ENCODE results near the gene KLHL22.

- TF ChIP-seq, protein P1, sequence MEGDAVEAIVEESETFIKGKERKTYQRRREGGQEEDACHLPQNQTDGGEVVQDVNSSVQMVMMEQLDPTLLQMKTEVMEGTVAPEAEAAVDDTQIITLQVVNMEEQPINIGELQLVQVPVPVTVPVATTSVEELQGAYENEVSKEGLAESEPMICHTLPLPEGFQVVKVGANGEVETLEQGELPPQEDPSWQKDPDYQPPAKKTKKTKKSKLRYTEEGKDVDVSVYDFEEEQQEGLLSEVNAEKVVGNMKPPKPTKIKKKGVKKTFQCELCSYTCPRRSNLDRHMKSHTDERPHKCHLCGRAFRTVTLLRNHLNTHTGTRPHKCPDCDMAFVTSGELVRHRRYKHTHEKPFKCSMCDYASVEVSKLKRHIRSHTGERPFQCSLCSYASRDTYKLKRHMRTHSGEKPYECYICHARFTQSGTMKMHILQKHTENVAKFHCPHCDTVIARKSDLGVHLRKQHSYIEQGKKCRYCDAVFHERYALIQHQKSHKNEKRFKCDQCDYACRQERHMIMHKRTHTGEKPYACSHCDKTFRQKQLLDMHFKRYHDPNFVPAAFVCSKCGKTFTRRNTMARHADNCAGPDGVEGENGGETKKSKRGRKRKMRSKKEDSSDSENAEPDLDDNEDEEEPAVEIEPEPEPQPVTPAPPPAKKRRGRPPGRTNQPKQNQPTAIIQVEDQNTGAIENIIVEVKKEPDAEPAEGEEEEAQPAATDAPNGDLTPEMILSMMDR (IDR thresholded peaks at IDR 0.05; ENCODE audit: low read depth, low read length, missing input control): no peak
- TF ChIP-seq MAX (IDR thresholded peaks at IDR 0.05): no peak
- no peak for TF ChIP-seq TAF1 (conservative IDR thresholded peaks at IDR 0.05)
- TF ChIP-seq FOXA1 (IDR thresholded peaks at IDR 0.05): no peak
- no peak for TF ChIP-seq RAD21 (IDR thresholded peaks at IDR 0.05)
- TF ChIP-seq EGR1 (IDR thresholded peaks at IDR 0.05; ENCODE audit: low read depth in 2 of 2): no peak
- no peak for TF ChIP-seq SP1 (IDR thresholded peaks at IDR 0.05)
- TF ChIP-seq GABPA (IDR thresholded peaks at IDR 0.05 in 1 of 2, conservative IDR thresholded peaks at IDR 0.05 in 1 of 2): no peak
Observed at GRCh38 chr22:20424568-20424931, 71.0 kb downstream of the KLHL22 start.

Measured in liver (tissue), 3 donors.